GM12891 (cell line): ENCODE measurements around the gene PRRX2.
"Not testable (repeated sequence)": the region's sequence is repeated elsewhere in the genome, so short reads cannot be mapped to it uniquely, and the experiment has no call there.

Experiments
- POLR2A ChIP-seq: IDR thresholded peaks from 2 replicates; pipeline ENCODE4 v1.6.1; 2011; ENCODE audit warnings: low read depth, low read length, control low read depth
- POLR2AphosphoS5 ChIP-seq: IDR thresholded peaks from 2 replicates; pipeline ENCODE4 v1.6.1; 2011; ENCODE audit warnings: low read depth, low read length, control low read depth
- POU2F2 ChIP-seq: IDR thresholded peaks from 2 replicates; pipeline ENCODE4 v1.6.1; 2011; ENCODE audit warnings: low read depth, mild to moderate bottlenecking, control low read depth, low read length, moderate library complexity

DNA sequence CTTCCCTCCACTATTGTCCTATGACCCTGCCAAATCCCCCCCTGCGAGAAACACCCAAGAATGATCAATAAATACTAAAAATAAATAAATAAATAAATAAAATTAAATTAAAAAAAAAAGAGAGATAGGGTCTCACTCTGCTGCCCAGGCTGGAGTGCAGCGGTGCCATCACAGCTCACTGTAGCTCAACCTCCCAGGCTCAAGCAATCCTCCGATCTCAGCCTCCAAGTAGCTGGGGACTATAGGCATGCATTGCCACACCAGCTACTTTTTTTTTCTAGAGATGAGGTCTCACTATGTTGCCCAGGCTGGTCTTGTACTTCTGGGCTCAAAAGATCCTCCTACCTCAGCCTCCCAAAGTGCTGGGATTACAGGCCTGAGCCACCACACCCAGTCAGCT, 3.2 kb upstream of the PRRX2 start:
- TF ChIP-seq POLR2A, POLR2AphosphoS5, POU2F2: not testable (repeated sequence)
